HepG2 (cell line): ENCODE measurements around the gene SYNGR2. TPM values are rescaled to one million over a fixed set of nuclear protein-coding genes. Genes with fewer than 3 reads are reported as not detected.

Experiments
- CBX1 ChIP-seq: IDR thresholded peaks from one replicate; pipeline ENCODE4 v1.6.1; 2016; ENCODE audit warnings: antibody characterized with exemption, low read depth
- DDIT3 ChIP-seq: sonication (generic); formaldehyde crosslinking; IDR thresholded peaks from 2 replicates; pipeline ENCODE4 v1.4.0; 2020; ENCODE audit warnings: mild to moderate bottlenecking, missing genetic modification reagents
- MAFF ChIP-seq: IDR thresholded peaks from 2 replicates; pipeline ENCODE4 v1.6.1; 2011; ENCODE audit warnings: low read depth, low read length, improper control_type of control experiment
- NFIC ChIP-seq: IDR thresholded peaks from 2 replicates; pipeline ENCODE4 v1.6.1; 2012; ENCODE audit warnings: mild to moderate bottlenecking, low read length, inconsistent platforms
- RFX1 ChIP-seq: fragments of 450-650 bp; IDR thresholded peaks from 2 replicates; pipeline ENCODE4 v1.6.1; 2017
- TAF1 ChIP-seq: sonication (generic); formaldehyde crosslinking; IDR thresholded peaks from 2 replicates; pipeline ENCODE4 v1.4.0; 2020; ENCODE audit warnings: missing genetic modification reagents
- TAF15 ChIP-seq: fragments of 200-400 bp; formaldehyde crosslinking; IDR thresholded peaks from one replicate; pipeline ENCODE4 v1.6.1; 2018; ENCODE audit warnings: mild to moderate bottlenecking, low read depth, low read length; ENCODE audit not compliant: poor library complexity, severe bottlenecking
- TBL1XR1 ChIP-seq: fragments of 150-350 bp; IDR thresholded peaks from 2 replicates; pipeline ENCODE4 v1.6.1; 2014; ENCODE audit warnings: borderline replicate concordance, low read length; ENCODE audit not compliant: partially characterized antibody
- TFAP4 ChIP-seq: sonication (generic); IDR thresholded peaks from 2 replicates; pipeline ENCODE4 v1.6.1; 2016; ENCODE audit warnings: low read depth, borderline replicate concordance
- ZNF253 ChIP-seq: sonication (generic); formaldehyde crosslinking; IDR thresholded peaks from 2 replicates; pipeline ENCODE4 v1.8.0; 2022; ENCODE audit warnings: mild to moderate bottlenecking, missing genetic modification reagents, borderline replicate concordance
- ZNF281 ChIP-seq: sonication (generic); formaldehyde crosslinking; IDR thresholded peaks from 2 replicates; pipeline ENCODE4 v1.4.0; 2020; ENCODE audit warnings: missing genetic modification reagents, borderline replicate concordance
- ZNF567 ChIP-seq: sonication (generic); formaldehyde crosslinking; IDR thresholded peaks from 2 replicates; pipeline ENCODE4 v1.8.1; 2023; ENCODE audit warnings: mild to moderate bottlenecking, missing genetic modification reagents, borderline replicate concordance
- ZNF652 ChIP-seq: IDR thresholded peaks from 2 replicates; pipeline ENCODE4 v1.6.1; 2016; ENCODE audit warnings: low read depth, borderline replicate concordance
- polyA plus RNA-seq, 8 experiments: library from polyadenylated mRNA; depleted of rRNA in 3 of 8; stranded (reverse) in 7 of 8; unstranded in 1 of 8; fragments of >200 nt; fragmentation: Illumina TruSeq in 4 of 8; extraction: Trizol in 4 of 8; gene quantifications; 2 replicates each; pipeline versions ENCODE4 v1.2.1 to v1.2.3, GENCODE V29; 2011 to 2016; ENCODE audit warnings: low read depth in 4 of 8, missing spikeins in 1 of 8, mixed read lengths in 1 of 8; ENCODE audit not compliant: insufficient read depth in 1 of 8
- total RNA-seq, 5 experiments: library from RNA; depleted of rRNA; stranded (reverse); fragments of >200 nt; fragmentation: Illumina TruSeq; extraction: Trizol; gene quantifications; 2 replicates each; pipeline ENCODE4 v1.2.3, GENCODE V29; 2016; ENCODE audit warnings: low read depth in 1 of 5
- TF ChIP-seq, protein P1 (sequence below): sonication (generic); formaldehyde crosslinking; IDR thresholded peaks from 2 replicates; pipeline ENCODE4 v1.4.0; 2020; ENCODE audit warnings: missing genetic modification reagents
- TF ChIP-seq, protein P2 (sequence below): sonication (generic); formaldehyde crosslinking; IDR thresholded peaks from 2 replicates; pipeline ENCODE4 v1.4.0; 2020; ENCODE audit warnings: missing genetic modification reagents
- TF ChIP-seq, protein P3 (sequence below): IDR thresholded peaks from 2 replicates; pipeline ENCODE4 v1.6.1; 2016; ENCODE audit warnings: low read depth
- TF ChIP-seq, protein P4 (sequence below), 2 experiments: fragments of 450-650 bp in 1 of 2; sonication (generic) in 1 of 2; formaldehyde crosslinking; IDR thresholded peaks; 2 replicates each; pipeline versions ENCODE4 v1.5.0 to v1.8.0; 2020 to 2022; ENCODE audit warnings: mild to moderate bottlenecking in 1 of 2, missing genetic modification reagents in 1 of 2
- TF ChIP-seq, protein P5 (sequence below): sonication (generic); formaldehyde crosslinking; IDR thresholded peaks from 2 replicates; pipeline ENCODE4 v1.4.0; 2020; ENCODE audit warnings: missing genetic modification reagents; ENCODE audit errors: not compliant biosample characterization

SYNGR2 gene
- total and polyA plus RNA-seq, 2 of the 13 experiments (the other 11 are each of a cell fraction or from before 2014, with no cell fraction given): 46.7 to 170 TPM

GRCh38 chr17:78186692-78187595 lies 18.6 kb downstream of the SYNGR2 start, which contains the start of the genes AFMID and TK1 (continued):
- TF ChIP-seq, protein P1, sequence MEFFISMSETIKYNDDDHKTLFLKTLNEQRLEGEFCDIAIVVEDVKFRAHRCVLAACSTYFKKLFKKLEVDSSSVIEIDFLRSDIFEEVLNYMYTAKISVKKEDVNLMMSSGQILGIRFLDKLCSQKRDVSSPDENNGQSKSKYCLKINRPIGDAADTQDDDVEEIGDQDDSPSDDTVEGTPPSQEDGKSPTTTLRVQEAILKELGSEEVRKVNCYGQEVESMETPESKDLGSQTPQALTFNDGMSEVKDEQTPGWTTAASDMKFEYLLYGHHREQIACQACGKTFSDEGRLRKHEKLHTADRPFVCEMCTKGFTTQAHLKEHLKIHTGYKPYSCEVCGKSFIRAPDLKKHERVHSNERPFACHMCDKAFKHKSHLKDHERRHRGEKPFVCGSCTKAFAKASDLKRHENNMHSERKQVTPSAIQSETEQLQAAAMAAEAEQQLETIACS (CRISPR knock-in tag): no peak
- TF ChIP-seq RFX1: no peak
- peak; percentile 93 for TF ChIP-seq ZNF567
- 0 out of 2 replicates have a peak, but pooled peaks have one; percentile 8 for TF ChIP-seq ZNF281
- TF ChIP-seq TFAP4: peak; percentile 10; the same call in 1 of the 2 replicates
- TF ChIP-seq, protein P2, sequence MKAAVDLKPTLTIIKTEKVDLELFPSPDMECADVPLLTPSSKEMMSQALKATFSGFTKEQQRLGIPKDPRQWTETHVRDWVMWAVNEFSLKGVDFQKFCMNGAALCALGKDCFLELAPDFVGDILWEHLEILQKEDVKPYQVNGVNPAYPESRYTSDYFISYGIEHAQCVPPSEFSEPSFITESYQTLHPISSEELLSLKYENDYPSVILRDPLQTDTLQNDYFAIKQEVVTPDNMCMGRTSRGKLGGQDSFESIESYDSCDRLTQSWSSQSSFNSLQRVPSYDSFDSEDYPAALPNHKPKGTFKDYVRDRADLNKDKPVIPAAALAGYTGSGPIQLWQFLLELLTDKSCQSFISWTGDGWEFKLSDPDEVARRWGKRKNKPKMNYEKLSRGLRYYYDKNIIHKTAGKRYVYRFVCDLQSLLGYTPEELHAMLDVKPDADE (CRISPR knock-in tag): 0 out of 2 replicates have a peak, but pooled peaks have one; percentile 9
- TF ChIP-seq DDIT3 (CRISPR knock-in tag): no peak
- TF ChIP-seq ZNF652: no peak
- TF ChIP-seq, protein P3, sequence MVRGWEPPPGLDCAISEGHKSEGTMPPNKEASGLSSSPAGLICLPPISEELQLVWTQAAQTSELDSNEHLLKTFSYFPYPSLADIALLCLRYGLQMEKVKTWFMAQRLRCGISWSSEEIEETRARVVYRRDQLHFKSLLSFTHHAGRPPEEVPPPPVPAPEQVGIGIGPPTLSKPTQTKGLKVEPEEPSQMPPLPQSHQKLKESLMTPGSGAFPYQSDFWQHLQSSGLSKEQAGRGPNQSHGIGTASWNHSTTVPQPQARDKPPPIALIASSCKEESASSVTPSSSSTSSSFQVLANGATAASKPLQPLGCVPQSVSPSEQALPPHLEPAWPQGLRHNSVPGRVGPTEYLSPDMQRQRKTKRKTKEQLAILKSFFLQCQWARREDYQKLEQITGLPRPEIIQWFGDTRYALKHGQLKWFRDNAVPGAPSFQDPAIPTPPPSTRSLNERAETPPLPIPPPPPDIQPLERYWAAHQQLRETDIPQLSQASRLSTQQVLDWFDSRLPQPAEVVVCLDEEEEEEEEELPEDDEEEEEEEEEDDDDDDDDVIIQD (CRISPR knock-in tag): peak; percentile 59
- no peak for TF ChIP-seq NFIC
- no peak for TF ChIP-seq MAFF
- TF ChIP-seq, protein P4, sequence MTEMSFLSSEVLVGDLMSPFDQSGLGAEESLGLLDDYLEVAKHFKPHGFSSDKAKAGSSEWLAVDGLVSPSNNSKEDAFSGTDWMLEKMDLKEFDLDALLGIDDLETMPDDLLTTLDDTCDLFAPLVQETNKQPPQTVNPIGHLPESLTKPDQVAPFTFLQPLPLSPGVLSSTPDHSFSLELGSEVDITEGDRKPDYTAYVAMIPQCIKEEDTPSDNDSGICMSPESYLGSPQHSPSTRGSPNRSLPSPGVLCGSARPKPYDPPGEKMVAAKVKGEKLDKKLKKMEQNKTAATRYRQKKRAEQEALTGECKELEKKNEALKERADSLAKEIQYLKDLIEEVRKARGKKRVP (CRISPR knock-in tag; IDR thresholded peaks at IDR 0.05): peak in 1 of 2 experiments; percentile 96; a peak in 2 of 4 replicates
- TF ChIP-seq TBL1XR1: peak; percentile 77
- TF ChIP-seq TAF15: peak; percentile 39
- peak; percentile 90 for TF ChIP-seq TAF1 (CRISPR knock-in tag)
- no peak for TF ChIP-seq CBX1
- TF ChIP-seq, protein P5, sequence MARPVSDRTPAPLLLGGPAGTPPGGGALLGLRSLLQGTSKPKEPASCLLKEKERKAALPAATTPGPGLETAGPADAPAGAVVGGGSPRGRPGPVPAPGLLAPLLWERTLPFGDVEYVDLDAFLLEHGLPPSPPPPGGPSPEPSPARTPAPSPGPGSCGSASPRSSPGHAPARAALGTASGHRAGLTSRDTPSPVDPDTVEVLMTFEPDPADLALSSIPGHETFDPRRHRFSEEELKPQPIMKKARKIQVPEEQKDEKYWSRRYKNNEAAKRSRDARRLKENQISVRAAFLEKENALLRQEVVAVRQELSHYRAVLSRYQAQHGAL (CRISPR knock-in tag): peak; percentile 72
- peak; percentile 99 for TF ChIP-seq ZNF253 (CRISPR knock-in tag)
